ENCODE measurements around the gene ZFR2.

Gene ZFR2

GRCh38 chr19:3813473-3814392 is 55.1 kb downstream of the ZFR2 start:
- DNase-seq: no peak

- DNase-seq: no peak
Measured at GRCh38 chr19:3810708-3811355, 58.0 kb downstream of the ZFR2 start.

- DNase-seq: no peak
Measured at GRCh38 chr19:3809881-3810707, 58.7 kb downstream of the ZFR2 start.

GRCh38 chr19:3808420-3809143 is 60.3 kb downstream of the ZFR2 start:
- DNase-seq: no peak

DNA sequence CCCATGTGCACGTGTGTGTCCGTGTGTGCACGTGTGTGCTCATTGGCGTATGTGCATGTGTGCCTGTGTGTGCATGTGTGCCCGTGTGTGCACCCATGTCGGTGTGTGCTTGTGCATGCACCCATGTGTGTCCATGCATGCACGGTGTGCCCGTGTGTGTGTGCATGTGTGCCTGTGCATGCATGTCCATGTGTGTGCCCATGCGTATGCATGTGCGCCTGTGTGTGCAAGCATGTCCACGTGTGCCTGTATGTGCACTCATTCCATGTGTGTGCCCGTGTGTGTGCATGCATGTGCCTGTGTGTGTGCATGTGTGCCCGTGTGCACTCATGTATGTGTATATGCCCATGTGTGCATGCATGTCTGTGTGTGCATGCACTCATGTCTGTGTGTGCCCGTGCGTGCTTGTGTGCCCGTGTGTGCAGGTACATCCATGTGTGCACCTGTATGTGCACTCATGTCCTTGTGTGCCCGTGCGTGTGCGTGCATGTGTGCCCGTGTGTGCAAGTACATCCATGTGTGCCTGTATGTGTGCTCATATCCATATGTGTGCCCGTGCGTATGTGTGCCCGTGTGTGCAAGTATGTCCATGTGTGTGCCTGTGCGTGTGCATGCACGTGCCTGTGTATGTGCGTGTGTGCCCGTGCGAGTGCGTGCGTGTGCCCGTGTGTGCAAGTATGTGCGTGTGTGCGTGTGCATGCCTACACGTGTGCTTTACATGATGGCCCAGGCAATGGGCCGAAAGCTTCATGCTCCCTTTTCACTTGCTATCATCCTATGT is 61.1 kb downstream of the ZFR2 start:
- no peak for DNase-seq

DNA sequence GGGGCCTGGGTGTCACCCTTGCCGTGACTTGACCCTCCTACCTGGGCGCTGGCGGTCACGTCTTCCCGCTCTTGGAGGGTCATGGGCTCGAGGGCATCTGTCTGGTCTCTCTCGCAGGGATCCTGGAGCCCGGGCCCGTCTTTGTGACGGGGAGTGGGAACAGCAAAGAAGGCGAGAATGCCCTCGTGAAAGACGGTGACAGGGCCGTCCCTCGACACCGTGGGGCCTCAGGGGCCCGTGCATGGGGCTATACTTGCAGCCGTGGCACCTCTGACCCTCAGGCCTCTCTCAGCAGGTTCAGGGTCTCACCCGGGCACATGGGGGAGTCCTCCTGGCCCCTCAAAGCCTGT is 61.7 kb downstream of the ZFR2 start:
- no peak for DNase-seq

- no peak for DNase-seq
Measured at GRCh38 chr19:3805859-3806258, 63.0 kb downstream of the ZFR2 start.

DNA sequence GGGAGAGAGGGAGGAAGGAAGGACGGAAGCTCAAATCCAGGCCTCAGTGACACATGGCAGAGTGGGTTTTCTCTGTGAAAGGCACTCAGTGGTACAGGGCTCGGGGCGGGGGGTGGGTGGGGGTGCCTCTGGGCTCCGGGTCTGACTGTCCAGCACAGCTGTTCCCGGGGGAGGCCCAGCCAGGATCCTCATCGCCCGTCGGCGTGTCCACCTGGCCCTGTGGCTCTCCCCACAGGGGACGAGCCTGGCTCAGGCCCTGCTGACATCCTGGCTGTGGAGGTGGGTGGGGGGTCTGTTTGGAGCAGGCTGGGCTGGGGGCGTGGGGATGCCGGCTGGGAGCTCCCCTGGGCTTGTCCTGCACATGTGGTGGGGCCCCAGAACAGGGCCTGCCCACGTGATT is 64.4 kb downstream of the ZFR2 start:
- no peak for DNase-seq

- no peak for DNase-seq
Measured at GRCh38 chr19:3803986-3804385, 64.9 kb downstream of the ZFR2 start.

DNA sequence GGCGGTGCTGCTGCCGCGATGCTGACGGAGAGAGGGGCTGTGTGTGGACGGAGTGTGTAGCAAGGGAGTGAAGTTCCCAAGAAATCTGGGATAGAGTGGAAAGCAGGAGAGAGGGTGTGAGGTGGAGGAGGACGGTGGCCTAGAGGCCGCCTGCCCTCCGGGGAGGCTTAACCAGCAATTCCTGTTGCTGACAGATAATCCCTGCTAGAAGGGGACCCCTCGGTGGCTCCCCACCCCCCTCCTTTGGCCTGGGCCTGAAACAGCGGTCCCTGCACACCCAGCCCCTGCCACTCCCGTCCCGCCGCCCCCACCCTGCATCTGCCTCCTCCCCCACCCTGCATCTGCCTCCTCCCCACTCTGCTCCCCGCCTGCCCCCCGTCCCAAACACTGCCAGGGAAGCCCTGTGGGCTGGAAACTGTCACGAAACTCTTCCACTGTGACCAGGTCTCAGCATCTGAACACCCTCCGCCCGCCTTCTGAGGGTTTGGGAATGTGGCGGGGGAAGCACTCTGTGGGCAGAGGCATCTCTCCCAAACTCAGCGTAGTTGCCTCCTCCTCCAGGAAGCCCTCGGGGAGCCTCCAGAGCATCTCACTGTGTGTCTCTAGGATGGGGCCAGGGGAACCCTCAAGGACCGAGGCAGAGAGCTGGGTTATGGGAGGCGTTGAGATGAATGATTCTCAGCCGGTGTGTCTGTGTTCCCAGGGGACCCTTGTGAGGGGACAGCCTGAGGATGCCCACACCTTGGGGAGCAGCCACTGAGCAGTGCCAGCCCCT is 65.5 kb downstream of the ZFR2 start:
- DNase-seq: no peak

DNA sequence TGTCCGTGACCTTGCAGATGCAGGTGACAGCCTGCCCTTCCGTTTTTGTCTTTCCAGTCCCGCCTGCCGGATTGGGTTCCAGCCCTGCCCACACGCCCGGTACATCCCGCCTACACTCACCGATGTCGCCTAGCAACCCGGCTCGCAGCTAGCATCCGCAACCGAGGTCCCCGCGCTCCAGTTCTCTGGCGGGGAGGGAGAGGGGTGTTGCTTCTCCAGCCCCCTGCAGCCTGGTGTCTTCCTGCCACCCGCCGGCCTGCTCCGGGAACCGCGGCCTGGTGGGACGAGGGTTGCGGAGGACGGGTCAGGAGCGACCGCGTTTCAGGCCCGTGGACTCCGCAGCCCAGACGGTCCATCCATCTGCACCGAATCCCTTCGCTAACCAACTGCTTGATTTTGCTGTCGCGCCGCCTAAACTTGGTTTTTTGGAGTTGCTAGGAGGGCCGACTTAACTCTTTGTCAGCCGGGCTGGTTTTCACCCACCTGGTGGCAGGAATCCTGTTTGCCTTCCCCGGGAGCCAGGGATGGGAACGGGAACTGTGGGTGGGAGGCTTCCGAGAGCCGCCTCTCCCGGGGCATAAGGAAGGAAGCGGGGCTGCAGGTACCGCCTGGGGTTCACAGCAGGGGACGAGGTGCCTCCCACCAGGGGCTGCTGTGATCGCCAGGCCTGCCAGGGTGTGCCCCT is 67.3 kb downstream of the ZFR2 start:
- DNase-seq: peak in 2 of 4 experiments; percentile 21 to 23

DNA sequence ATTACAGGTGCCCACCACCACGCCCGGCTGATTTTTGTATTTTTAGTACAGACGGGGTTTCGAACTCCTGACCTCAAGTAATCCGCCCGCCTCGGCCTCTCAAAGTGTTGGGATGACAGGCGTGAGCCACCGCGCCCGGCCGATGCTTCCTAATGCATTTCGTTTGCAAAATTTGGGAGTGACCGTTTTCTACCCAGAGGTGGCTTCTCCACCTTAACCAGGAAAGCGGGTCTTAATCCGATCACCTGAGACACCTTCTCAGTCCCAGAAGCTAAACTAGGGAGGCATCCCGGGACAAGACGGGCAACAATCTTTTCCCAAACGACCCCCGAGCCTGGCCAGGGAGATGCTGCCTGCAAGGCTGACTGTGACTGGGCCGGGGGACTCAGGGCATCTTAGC is 67.8 kb downstream of the ZFR2 start:
- DNase-seq: no peak

GRCh38 chr19:3798137-3798536 is 70.7 kb downstream of the ZFR2 start:
- DNase-seq: no peak

DNA sequence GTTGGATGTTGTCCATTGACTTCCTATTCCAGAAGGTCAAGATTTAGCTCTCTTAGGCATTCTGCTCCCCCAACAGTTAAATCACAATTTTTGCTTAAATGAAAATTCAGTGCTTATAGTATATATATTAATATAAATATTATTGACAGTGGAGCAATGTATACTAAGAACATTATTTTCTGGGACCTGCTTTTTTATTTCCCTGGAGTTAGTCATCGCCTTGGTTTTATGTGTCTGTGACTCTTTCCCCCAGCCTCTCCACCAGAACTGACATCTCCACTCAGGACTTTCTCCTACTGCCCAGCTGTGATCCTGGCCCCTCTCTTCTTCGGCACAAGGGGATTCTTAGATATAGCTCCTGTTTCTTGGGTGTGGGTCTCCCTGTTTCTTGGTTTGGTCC is 72.5 kb downstream of the ZFR2 start:
- no peak for DNase-seq

- no peak for DNase-seq
Measured at GRCh38 chr19:3793799-3794198, 75.0 kb downstream of the ZFR2 start.

GRCh38 chr19:3792114-3792513 is 76.7 kb downstream of the ZFR2 start:
- no peak for DNase-seq

DNA sequence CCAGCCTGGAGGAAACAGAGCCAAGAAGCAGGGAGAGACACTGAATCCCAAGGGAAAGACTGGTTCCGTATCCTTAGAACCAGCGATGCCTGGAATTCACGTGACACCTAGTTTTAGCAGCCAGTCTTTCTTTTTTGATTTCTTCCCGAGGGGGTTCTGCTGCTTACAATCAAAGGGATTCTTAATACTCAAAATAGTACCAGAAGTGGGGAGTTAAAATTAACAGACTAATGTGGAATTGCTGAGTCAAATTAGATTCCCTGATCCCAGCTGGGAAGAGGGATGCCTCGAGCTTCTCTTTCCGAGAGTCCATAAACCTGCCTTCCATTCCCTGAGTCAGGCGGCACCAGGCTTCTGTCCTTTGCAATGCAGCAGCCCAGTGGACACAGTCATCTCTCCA is 77.9 kb downstream of the ZFR2 start:
- DNase-seq: no peak

DNA sequence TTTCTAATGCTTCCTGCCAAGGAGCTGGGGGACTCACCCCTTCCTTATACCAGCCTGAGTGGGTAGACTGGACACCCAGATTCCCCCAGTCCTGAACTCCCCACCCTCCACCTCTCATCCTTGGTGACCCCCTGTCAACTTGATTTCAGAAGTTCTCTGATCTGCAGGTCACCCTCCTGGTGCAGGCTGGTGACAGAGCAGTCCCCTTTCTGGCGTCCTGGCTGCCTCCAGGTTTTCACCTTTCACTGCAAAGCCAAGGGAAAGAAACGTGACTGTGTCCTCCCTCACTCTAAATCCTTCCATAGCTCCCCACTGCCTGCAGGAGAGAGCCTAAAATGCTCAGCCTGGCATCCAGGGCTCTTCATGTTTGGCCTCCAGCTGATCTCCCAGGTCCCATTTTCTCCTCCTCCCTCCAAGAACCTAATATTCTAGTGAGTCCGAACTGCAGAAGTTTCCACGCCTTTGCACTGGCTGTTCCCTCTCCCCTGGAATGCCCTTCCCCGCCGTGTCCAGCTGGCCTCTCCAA is 78.6 kb downstream of the ZFR2 start:
- DNase-seq: no peak

DNA sequence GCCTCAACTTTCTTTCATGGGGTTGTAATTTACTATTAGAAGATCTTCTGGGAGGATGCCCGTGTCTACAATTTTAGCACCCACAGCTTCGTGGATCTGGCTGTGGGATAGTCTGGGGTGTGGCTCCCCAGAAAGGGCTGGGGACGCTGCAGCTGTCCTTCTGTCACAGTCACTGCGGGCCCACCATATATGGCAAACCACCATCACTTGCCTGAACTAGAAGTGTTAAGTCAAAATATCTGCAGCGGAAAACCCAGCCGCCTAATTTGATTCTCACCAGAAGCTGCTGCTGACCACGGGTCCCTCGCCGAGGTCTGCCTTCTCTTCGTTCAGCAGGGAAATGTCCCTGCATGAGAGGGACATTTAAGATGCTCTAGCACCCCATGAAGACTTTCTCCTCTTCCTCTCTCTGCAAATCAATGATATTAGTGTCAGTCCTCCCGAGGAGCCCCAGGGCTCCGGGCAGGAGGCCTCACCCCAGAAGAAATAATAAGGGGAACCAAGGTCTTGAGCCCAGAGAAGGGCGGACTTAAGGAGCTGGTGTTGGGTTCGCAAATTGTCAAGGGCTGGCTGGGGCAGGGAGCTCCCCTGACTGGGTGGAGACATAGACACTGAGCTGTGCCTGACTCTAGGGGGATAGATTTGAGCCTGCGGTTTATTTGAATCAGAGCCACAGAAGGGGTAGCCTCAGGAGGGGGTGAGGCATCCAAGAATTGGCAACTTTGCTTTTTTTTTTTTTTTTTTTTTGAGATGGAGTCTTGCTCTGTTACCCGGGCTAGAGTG is 79.7 kb downstream of the ZFR2 start:
- no peak for DNase-seq
